GM23338 (cell line): ENCODE results near the gene PCYT2. TPM values are rescaled to one million over a fixed set of nuclear protein-coding genes. Genes with fewer than 3 reads are reported as not detected.

Experiments
- ATAC-seq: fragments of 200-7000 bp; cut with Tn5 transposase; 3 replicates; pipeline ENCODE4 v1.9.1; 2020
- DNase-seq: peaks from one replicate; pipeline ENCODE4 v3.0.0-alpha.2; 2015; ENCODE audit warnings: low spot score
- H2AFZ ChIP-seq: fragments of 200-600 bp; sonication (generic); 2 replicates; pipeline ENCODE4 v1.8.0; 2016; ENCODE audit warnings: antibody characterized with exemption, mild to moderate bottlenecking, moderate library complexity
- H3F3A ChIP-seq: fragments of 200-600 bp; sonication (generic); replicated peaks from 2 replicates; pipeline ENCODE4 v1.8.0; 2017; ENCODE audit warnings: antibody characterized with exemption, mixed run types, low read depth
- H3K27ac ChIP-seq: fragments of 200-600 bp; sonication (generic); 2 replicates; pipeline ENCODE4 v1.6.1; 2016; ENCODE audit warnings: low read depth
- H3K27me3 ChIP-seq: fragments of 200-600 bp; sonication (generic); 2 replicates; pipeline ENCODE4 v1.8.0; 2016; ENCODE audit warnings: mild to moderate bottlenecking, mixed run types, moderate library complexity; ENCODE audit not compliant: insufficient read depth
- H3K36me3 ChIP-seq: fragments of 200-600 bp; sonication (generic); 2 replicates; pipeline ENCODE4 v1.8.0; 2016; ENCODE audit warnings: mild to moderate bottlenecking; ENCODE audit not compliant: insufficient read depth
- H3K4me1 ChIP-seq: fragments of 200-600 bp; sonication (generic); 2 replicates; pipeline ENCODE4 v1.8.0; 2016; ENCODE audit warnings: mild to moderate bottlenecking, moderate library complexity; ENCODE audit not compliant: insufficient read depth
- H3K4me2 ChIP-seq: fragments of 200-600 bp; sonication (generic); 2 replicates; pipeline ENCODE4 v1.7.1; 2017; ENCODE audit warnings: mixed run types
- H3K4me3 ChIP-seq: fragments of 200-600 bp; sonication (generic); 2 replicates; pipeline ENCODE4 v1.6.1; 2016; ENCODE audit warnings: mixed run types
- H3K79me2 ChIP-seq: fragments of 200-600 bp; sonication (generic); replicated peaks from 2 replicates; pipeline ENCODE4 v1.8.0; 2017; ENCODE audit warnings: mild to moderate bottlenecking; ENCODE audit not compliant: insufficient read depth
- H3K9me2 ChIP-seq: fragments of 200-600 bp; sonication (generic); 2 replicates; pipeline ENCODE4 v1.8.0; 2017; ENCODE audit not compliant: insufficient read depth
- H4K20me1 ChIP-seq: fragments of 200-600 bp; sonication (generic); replicated peaks from 2 replicates; pipeline ENCODE4 v1.8.0; 2017; ENCODE audit warnings: mild to moderate bottlenecking; ENCODE audit not compliant: insufficient read depth
- H3K27ac Mint-ChIP-seq: 2 replicates; pipeline ENCODE4 v1.8.0; 2020; ENCODE audit warnings: inconsistent platforms, mild to moderate bottlenecking, moderate library complexity, mixed read lengths
- H3K27me3 Mint-ChIP-seq: 3 replicates; pipeline ENCODE4 v1.8.0; 2022; ENCODE audit warnings: low read depth, mild to moderate bottlenecking, moderate library complexity, mixed read lengths, inconsistent platforms; ENCODE audit not compliant: insufficient read depth, poor library complexity
- H3K36me3 Mint-ChIP-seq: 3 replicates; pipeline ENCODE4 v1.8.0; 2021; ENCODE audit warnings: low read depth, mild to moderate bottlenecking, inconsistent platforms, moderate library complexity, mixed read lengths
- H3K4me1 Mint-ChIP-seq: 3 replicates; pipeline ENCODE4 v1.8.0; 2020; ENCODE audit warnings: mild to moderate bottlenecking, inconsistent platforms, mixed read lengths
- H3K4me3 Mint-ChIP-seq: 3 replicates; pipeline ENCODE4 v1.8.0; 2021; ENCODE audit warnings: moderate library complexity, mild to moderate bottlenecking, inconsistent platforms, mixed read lengths
- H3K9me3 Mint-ChIP-seq: 3 replicates; pipeline ENCODE4 v1.8.0; 2020; ENCODE audit warnings: moderate library complexity, mild to moderate bottlenecking, inconsistent platforms, mixed read lengths
- CREB1 ChIP-seq: fragments of 250-450 bp; sonication (Bioruptor Pico); IDR thresholded peaks from 2 replicates; pipeline ENCODE4 v1.5.0; 2020; ENCODE audit warnings: low read depth, mild to moderate bottlenecking, moderate library complexity
- ETS1 ChIP-seq: IDR thresholded peaks from 2 replicates; pipeline ENCODE4 v1.6.1; 2016; ENCODE audit warnings: antibody characterized with exemption
- EZH2 ChIP-seq: fragments of 200-600 bp; sonication (generic); IDR thresholded peaks from one replicate; pipeline ENCODE4 v1.8.0; 2017; ENCODE audit warnings: antibody characterized with exemption, mild to moderate bottlenecking, low read depth; ENCODE audit not compliant: unreplicated experiment
- EZH2phosphoT487 ChIP-seq: fragments of 200-600 bp; sonication (generic); IDR thresholded peaks from one replicate; pipeline ENCODE4 v1.8.1; 2018; ENCODE audit warnings: antibody characterized with exemption; ENCODE audit not compliant: unreplicated experiment
- ZNF114 ChIP-seq: fragments of 250-450 bp; sonication (Bioruptor Pico); IDR thresholded peaks from 2 replicates; pipeline ENCODE4 v1.5.0; 2020; ENCODE audit warnings: mild to moderate bottlenecking, moderate library complexity
- ZNF462 ChIP-seq: fragments of 250-450 bp; sonication (Bioruptor Pico); IDR thresholded peaks from 2 replicates; pipeline ENCODE4 v1.5.0; 2020; ENCODE audit warnings: mild to moderate bottlenecking, moderate library complexity
- polyA plus RNA-seq: library from polyadenylated mRNA; unstranded; fragments of >200 nt; fragmentation: Nextera tagmentation; extraction: Ambion mirVana; gene quantifications from 2 replicates; pipeline ENCODE4 v1.2.1, GENCODE V29; 2016
- total RNA-seq: library from RNA; depleted of rRNA; stranded (reverse); fragments of >200 nt; shearing (Covaris generic); gene quantifications from 2 replicates; pipeline ENCODE4 v1.2.3, GENCODE V29; 2014

Gene PCYT2
- total and polyA plus RNA-seq, 2 experiments from 2014 or later, result 51.6 to 82.9 TPM

- TF ChIP-seq ZNF462 (no peak), CREB1 (CRISPR knock-in tag) (no peak), ETS1 (no peak), EZH2phosphoT487 (no peak), ZNF114 (CRISPR knock-in tag) (no peak), EZH2 (no peak)
- no peaks in the 10 kb centered on the region for H3K9me2 ChIP-seq
- H3K4me3 Mint-ChIP-seq, result peak overlapping the region; percentile 85; the same call in 2 of the 3 replicates
- H3K4me1 ChIP-seq, result peaks cover 26% of the 10 kb centered on the region; the same call in 1 of the 2 replicates
- peaks cover 7% of the 10 kb centered on the region; the same call in 2 of the 3 replicates for H3K36me3 Mint-ChIP-seq
- peak overlapping the region; percentile 96 for H3K4me2 ChIP-seq
- H2AFZ ChIP-seq, result no peak overlapping the region
- H3F3A ChIP-seq, result peaks cover 22% of the 10 kb centered on the region
- H3K79me2 ChIP-seq, result peaks cover 47% of the 10 kb centered on the region
- peaks cover 6% of the 10 kb centered on the region for H4K20me1 ChIP-seq
- H3K27ac Mint-ChIP-seq, result no peak overlapping the region
- H3K27ac ChIP-seq, result peak overlapping the region; percentile 92; the same call in 1 of the 2 replicates
- H3K27me3 Mint-ChIP-seq, result peaks cover 30% of the 10 kb centered on the region
- peaks cover 36% of the 10 kb centered on the region for H3K4me1 Mint-ChIP-seq
- H3K9me3 Mint-ChIP-seq, result no peaks in the 10 kb centered on the region
- H3K27me3 ChIP-seq, result peaks cover 10% of the 10 kb centered on the region; the same call in 1 of the 2 replicates
- DNase-seq, result no peak
- no peak for ATAC-seq
- peak overlapping the region; percentile 85 for H3K4me3 ChIP-seq
- no peaks in the 10 kb centered on the region for H3K36me3 ChIP-seq
These were observed 16.0 kb upstream of the PCYT2 start for GRCh38 chr17:81927152-81927652.
